Upper lobe of left lung (tissue), 6 donors: Measurements from ENCODE around the gene WNT2B. TPM values are rescaled to one million over a fixed set of nuclear protein-coding genes. Genes with fewer than 3 reads are reported as not detected.

Experiments
- ATAC-seq, 2 donors: fragments of 200-7000 bp; cut with Tn5 transposase; one replicate each; pipeline ENCODE4 v1.9.1; 2022; ENCODE audit warnings: mild to moderate bottlenecking in 2 of 2, moderate library complexity in 2 of 2; ENCODE audit not compliant: low FRiP score in 2 of 2
- DNase-seq, 2 donors: peaks; one replicate each; pipeline ENCODE4 v3.0.0-alpha.2; 2019 to 2020
- H3K27ac ChIP-seq, 4 donors: fragments of 200-600 bp; sonication (generic); one replicate each; pipeline ENCODE4 v1.5.1; 2016 to 2019
- H3K27me3 ChIP-seq, 4 donors: fragments of 200-600 bp; sonication (generic); one replicate each; pipeline ENCODE4 v1.5.1; 2017 to 2019
- H3K36me3 ChIP-seq, 4 donors: fragments of 200-600 bp; sonication (generic); one replicate each; pipeline ENCODE4 v1.5.1; 2016 to 2019
- H3K4me1 ChIP-seq, 4 donors: fragments of 200-600 bp; sonication (generic); one replicate each; pipeline ENCODE4 v1.5.1; 2018 to 2019
- H3K4me3 ChIP-seq, 4 donors: fragments of 200-600 bp; sonication (generic); one replicate each; pipeline ENCODE4 v1.5.1; 2017 to 2019; ENCODE audit warnings: mild to moderate bottlenecking in 2 of 4, moderate library complexity in 1 of 4
- H3K9me3 ChIP-seq, 4 donors: fragments of 200-600 bp; sonication (generic); one replicate each; pipeline ENCODE4 v1.5.1; 2018 to 2019
- EP300 ChIP-seq, 4 donors: sonication (generic); formaldehyde crosslinking; IDR thresholded peaks; one replicate each; pipeline ENCODE4 v1.5.1; 2017; ENCODE audit warnings: antibody characterized with exemption in 4 of 4, control low read depth in 2 of 4
- POLR2A ChIP-seq, 4 donors: fragments of 450-650 bp; IDR thresholded peaks; one replicate each; pipeline ENCODE4 v1.5.1; 2016 to 2017; ENCODE audit warnings: antibody characterized with exemption in 4 of 4, mild to moderate bottlenecking in 2 of 4
- POLR2AphosphoS5 ChIP-seq, 2 donors: sonication (generic); formaldehyde crosslinking; IDR thresholded peaks; one replicate each; pipeline ENCODE4 v1.5.1; 2017; ENCODE audit warnings: antibody characterized with exemption in 2 of 2
- WGBS, 2 donors: methylation state at CpG; one replicate each; pipeline ENCODE4 v1.1.5; 2017 to 2018; 5-methylcytosine and 5-hydroxymethylcytosine counted together
- total RNA-seq, 6 donors: library from RNA; depleted of rRNA in 4 of 6; stranded (reverse); fragments of >200 nt in 4 of 6; gene quantifications; one replicate each; pipeline versions ENCODE4 v1.1.0 to v1.2.1, GENCODE V29; 2016 to 2021
- TF ChIP-seq, protein P1 (sequence below), 6 experiments: fragments of 450-650 bp in 4 of 6; fragments of 200-600 bp in 2 of 6; sonication (generic) in 2 of 6; IDR thresholded peaks; one replicate each; pipeline ENCODE4 v1.5.1; 2016 to 2019; ENCODE audit warnings: antibody characterized with exemption in 6 of 6
- donor health status: DM: no; HTN: no; CAD: no; lungs with moderate emphysema.
- donor health status: DM: no; HTN: yes; CAD: no; lungs with severe emphysema.

The WNT2B gene
- total RNA-seq, 6 donors from 2014 or later, result 4.5 to 19.9 (median 9.5) TPM

DNA sequence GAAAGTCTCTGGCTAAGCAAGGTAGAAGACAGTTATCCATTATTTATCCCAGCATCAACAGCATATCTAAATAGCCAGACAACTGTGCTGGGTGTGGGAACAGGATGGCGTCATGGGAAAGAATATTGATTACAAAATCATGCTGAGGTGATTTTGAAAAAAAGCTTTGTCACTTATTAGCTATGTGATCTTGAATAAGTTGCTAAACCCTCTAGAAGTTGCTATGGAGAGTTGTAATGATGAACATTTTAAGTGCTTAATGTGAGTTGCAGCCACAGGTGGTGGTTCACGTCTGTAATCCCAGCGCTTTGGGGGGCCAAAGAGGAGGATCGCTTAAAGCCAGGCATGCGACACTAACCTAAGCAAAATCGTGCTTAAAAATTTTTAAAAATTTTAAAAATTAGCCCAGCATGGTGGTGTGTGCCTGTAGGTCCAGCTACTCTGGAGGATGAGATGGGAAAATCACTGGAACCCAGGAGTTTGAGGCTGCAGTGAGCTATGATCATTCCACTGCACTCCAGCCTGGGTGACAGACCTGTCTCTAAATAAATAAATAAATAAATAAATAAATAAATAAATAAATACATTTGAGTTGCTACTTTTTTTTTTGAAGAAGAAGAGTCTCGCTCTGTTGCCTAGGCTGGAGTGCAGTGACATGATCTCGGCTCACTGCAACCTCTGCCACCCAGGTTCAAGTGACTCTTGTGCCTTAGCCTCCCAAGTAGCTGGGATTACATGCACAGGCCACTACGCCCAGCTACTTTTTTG lies 33.6 kb downstream of the WNT2B start:
- H3K27me3 ChIP-seq, result no peaks in the 10 kb centered on the region
- no peaks in the 10 kb centered on the region for H3K4me1 ChIP-seq
- ATAC-seq (no peak), DNase-seq (no peak)
- no peak overlapping the region for H3K27ac ChIP-seq
- H3K4me3 ChIP-seq, result no peak overlapping the region
- no peaks in the 10 kb centered on the region for H3K9me3 ChIP-seq
- H3K36me3 ChIP-seq, result peaks cover 0 to 31% (median 7%) of the 10 kb centered on the region in 4 donors
- TF ChIP-seq POLR2A (IDR thresholded peaks at IDR 0.05) (no peak), POLR2AphosphoS5 (IDR thresholded peaks at IDR 0.05) (no peak), EP300 (IDR thresholded peaks at IDR 0.05) (no peak)
- TF ChIP-seq, protein P1, sequence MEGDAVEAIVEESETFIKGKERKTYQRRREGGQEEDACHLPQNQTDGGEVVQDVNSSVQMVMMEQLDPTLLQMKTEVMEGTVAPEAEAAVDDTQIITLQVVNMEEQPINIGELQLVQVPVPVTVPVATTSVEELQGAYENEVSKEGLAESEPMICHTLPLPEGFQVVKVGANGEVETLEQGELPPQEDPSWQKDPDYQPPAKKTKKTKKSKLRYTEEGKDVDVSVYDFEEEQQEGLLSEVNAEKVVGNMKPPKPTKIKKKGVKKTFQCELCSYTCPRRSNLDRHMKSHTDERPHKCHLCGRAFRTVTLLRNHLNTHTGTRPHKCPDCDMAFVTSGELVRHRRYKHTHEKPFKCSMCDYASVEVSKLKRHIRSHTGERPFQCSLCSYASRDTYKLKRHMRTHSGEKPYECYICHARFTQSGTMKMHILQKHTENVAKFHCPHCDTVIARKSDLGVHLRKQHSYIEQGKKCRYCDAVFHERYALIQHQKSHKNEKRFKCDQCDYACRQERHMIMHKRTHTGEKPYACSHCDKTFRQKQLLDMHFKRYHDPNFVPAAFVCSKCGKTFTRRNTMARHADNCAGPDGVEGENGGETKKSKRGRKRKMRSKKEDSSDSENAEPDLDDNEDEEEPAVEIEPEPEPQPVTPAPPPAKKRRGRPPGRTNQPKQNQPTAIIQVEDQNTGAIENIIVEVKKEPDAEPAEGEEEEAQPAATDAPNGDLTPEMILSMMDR (IDR thresholded peaks at IDR 0.05), result no peak
- WGBS, 2 donors, result 92 to 97% methylated on average over 9 of the region's 9 CpGs

DNA sequence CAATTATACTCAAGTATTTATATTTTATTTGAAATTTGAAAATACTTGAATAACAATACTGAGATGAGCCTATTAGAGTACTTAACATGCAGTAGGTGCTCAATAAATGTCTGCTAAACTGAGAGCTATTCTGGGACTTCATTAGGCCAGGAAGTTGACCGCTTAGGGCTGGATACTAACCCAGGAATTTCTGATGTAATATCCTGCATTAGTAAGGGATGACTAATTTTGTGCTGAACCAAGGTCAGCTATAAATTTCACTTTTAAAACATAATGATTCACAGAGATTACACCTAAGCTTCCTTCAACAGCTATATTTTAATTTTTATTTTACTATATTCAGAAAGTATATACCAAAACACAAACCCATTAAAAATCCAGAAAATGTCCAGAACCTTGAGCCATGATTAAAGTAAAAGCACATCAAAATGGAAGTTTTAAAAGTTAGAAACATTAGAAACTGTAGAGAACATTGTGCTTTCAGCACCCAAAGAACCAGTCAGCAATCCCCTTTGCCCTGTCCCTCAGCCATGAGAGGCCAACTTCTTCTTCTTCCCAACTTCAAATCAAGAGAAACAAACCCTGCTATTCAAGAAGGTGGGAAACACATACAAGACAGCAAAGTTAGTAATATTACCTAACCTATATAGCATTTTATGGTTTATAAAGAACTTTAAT lies 35.4 kb downstream of the WNT2B start:
- TF ChIP-seq EP300 (IDR thresholded peaks at IDR 0.05), result no peak
- TF ChIP-seq, protein P1 (IDR thresholded peaks at IDR 0.05), result no peak
- H3K9me3 ChIP-seq, result no peaks in the 10 kb centered on the region
- DNase-seq (no peak), ATAC-seq (peak in 1 of 2 donors; percentile 88)
- peak overlapping the region in 1 of 4 donors; percentile 58 for H3K27ac ChIP-seq
- H3K4me1 ChIP-seq, result no peaks in the 10 kb centered on the region
- H3K4me3 ChIP-seq, result no peak overlapping the region
- no peaks in the 10 kb centered on the region for H3K27me3 ChIP-seq
- peaks cover 0 to 39% (median 6%) of the 10 kb centered on the region in 4 donors for H3K36me3 ChIP-seq
- WGBS, 2 donors, result 42 to 63% methylated on average over 1 of the region's 1 CpG

DNA sequence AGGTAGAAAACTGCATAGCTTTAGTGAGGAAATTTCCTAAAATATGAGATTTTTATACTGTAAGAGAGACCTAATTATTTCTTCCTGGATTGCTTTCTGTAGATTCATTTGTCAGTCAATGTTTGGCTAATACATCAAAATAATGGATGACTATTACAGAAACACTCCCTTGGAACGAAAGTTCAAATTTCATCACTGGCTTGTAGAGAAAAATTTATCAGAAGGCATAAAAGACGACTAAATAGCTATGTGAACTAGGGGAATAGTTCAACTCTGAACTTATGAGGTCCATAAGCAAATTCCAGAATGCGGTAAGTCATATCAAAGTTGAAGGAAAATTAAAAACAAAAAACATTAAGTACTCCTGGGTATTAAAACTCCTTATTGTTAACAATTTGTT lies 36.0 kb downstream of the WNT2B start:
- no peak overlapping the region for H3K4me3 ChIP-seq
- TF ChIP-seq, protein P1 (IDR thresholded peaks at IDR 0.05), result no peak
- TF ChIP-seq POLR2AphosphoS5 (IDR thresholded peaks at IDR 0.05) (no peak), EP300 (IDR thresholded peaks at IDR 0.05) (no peak), POLR2A (IDR thresholded peaks at IDR 0.05) (no peak)
- no peak for DNase-seq
- WGBS, 2 donors, result 86 to 88% methylated on average over 3 of the region's 3 CpGs
- peak in 1 of 2 donors; percentile 54 for ATAC-seq
- H3K36me3 ChIP-seq, result peaks cover 0 to 44% (median 5%) of the 10 kb centered on the region in 4 donors
- H3K9me3 ChIP-seq, result no peaks in the 10 kb centered on the region
- no peaks in the 10 kb centered on the region for H3K27me3 ChIP-seq
- H3K27ac ChIP-seq, result peak overlapping the region in 1 of 4 donors; percentile 58
- H3K4me1 ChIP-seq, result no peaks in the 10 kb centered on the region

DNA sequence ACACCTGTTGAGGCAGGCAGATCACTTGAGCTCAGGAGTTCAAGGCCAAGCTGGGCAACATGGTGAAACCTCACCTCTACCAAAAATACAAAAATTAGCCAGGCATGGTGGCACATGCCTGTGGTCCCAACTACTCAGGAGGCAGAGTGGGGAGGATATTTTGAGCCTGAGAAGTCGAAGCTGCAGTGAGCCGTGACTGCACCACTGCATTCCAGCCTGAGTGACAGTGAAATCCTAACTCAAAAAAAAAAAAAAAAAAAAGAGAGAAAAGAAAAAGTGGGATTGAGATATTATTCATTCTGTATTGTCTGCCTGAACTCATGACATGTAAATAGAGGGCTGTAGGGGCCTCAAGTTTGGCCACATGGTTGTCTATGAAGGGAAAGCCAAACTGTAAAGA lies 37.3 kb downstream of the WNT2B start:
- TF ChIP-seq POLR2A (IDR thresholded peaks at IDR 0.05) (no peak), POLR2AphosphoS5 (IDR thresholded peaks at IDR 0.05) (no peak), EP300 (IDR thresholded peaks at IDR 0.05) (no peak)
- TF ChIP-seq, protein P1 (IDR thresholded peaks at IDR 0.05), result no peak
- ATAC-seq (no peak), DNase-seq (no peak)
- Histone ChIP-seq H3K9me3 (no peaks in the 10 kb centered on the region), H3K27me3 (no peaks in the 10 kb centered on the region), H3K36me3 (peaks cover 0 to 42% (median 3%) of the 10 kb centered on the region in 4 donors), H3K4me1 (no peaks in the 10 kb centered on the region), H3K27ac (no peak overlapping the region), H3K4me3 (no peak overlapping the region)
- 76 to 94% methylated on average over 2 of the region's 2 CpGs for WGBS, 2 donors
